IMR-90 (cell line): ENCODE results near the gene SPTBN5.

Experiments
- CEBPB ChIP-seq: IDR thresholded peaks from 2 replicates; pipeline ENCODE4 v1.6.1; 2012; ENCODE audit warnings: low read depth, low read length, improper control_type of control experiment
- CHD1 ChIP-seq: IDR thresholded peaks from 2 replicates; pipeline ENCODE4 v1.6.1; 2012; ENCODE audit warnings: low read depth, low read length, improper control_type of control experiment
- POLR2A ChIP-seq: IDR thresholded peaks from 2 replicates; pipeline ENCODE4 v1.6.1; 2012; ENCODE audit warnings: mild to moderate bottlenecking, low read depth, low read length
- TF ChIP-seq, protein P1 (sequence below): conservative IDR thresholded peaks from 2 replicates; pipeline ENCODE4 v1.5.1; 2012; ENCODE audit warnings: mild to moderate bottlenecking, low read depth, low read length, improper control_type of control experiment

DNA sequence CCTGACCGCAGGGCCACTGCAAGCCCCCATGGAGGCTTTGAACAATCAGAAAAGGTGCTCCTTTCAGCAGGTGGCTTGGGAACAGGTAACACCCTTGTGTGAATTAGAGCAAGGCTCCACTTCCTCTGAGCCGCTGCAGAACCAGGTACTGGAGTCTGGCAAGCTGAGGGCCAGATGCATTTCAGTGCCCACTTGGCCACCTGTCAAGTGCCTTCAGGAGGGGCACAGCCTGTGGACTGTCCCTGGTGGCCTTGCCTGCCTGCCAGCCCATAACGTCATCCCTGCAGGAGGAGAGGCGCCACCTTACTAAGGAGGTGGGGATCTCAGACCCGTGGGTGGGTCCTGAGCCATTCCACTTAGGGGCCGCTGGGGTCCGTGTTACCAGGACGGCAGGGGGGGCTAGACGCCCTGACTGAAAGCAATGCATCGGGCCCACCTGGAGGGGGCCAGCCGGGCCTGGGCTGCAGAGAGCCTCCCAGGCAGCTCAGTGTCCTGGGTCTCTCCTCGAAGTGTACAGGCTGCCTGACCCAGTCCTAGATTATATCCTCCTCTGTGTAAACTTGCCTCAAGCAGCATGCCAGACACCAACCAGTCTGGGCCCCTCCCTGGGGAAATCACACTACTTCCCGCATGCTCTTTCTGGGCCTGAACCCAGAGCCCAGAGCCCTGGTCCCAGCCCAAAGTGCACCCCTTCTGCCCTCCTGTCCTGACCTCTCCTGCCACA is 16.1 kb downstream of the SPTBN5 start:
- TF ChIP-seq, protein P1, sequence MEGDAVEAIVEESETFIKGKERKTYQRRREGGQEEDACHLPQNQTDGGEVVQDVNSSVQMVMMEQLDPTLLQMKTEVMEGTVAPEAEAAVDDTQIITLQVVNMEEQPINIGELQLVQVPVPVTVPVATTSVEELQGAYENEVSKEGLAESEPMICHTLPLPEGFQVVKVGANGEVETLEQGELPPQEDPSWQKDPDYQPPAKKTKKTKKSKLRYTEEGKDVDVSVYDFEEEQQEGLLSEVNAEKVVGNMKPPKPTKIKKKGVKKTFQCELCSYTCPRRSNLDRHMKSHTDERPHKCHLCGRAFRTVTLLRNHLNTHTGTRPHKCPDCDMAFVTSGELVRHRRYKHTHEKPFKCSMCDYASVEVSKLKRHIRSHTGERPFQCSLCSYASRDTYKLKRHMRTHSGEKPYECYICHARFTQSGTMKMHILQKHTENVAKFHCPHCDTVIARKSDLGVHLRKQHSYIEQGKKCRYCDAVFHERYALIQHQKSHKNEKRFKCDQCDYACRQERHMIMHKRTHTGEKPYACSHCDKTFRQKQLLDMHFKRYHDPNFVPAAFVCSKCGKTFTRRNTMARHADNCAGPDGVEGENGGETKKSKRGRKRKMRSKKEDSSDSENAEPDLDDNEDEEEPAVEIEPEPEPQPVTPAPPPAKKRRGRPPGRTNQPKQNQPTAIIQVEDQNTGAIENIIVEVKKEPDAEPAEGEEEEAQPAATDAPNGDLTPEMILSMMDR: no peak
- TF ChIP-seq POLR2A (no peak), CEBPB (no peak), CHD1 (no peak)
